Gastrocnemius medialis (tissue), 4 donors: Measurements from ENCODE around the gene NANOS3. TPM values are rescaled to one million over a fixed set of nuclear protein-coding genes. Genes with fewer than 3 reads are reported as not detected.
"Not testable (repeated sequence)": the region's sequence is repeated elsewhere in the genome, so short reads cannot be mapped to it uniquely, and the experiment has no call there.

ENCODE experiments used
- ATAC-seq, 2 donors: fragments of 150-250 bp; one replicate each; pipeline ENCODE4 v1.9.1; 2016
- DNase-seq, 2 donors: peaks; one replicate each; pipeline ENCODE4 v3.0.0-alpha.2; 2019
- H3K27ac ChIP-seq, 4 donors: fragments of 200-600 bp; sonication (generic); 1 replicate in 1 of 4; 2 replicates in 3 of 4; pipeline ENCODE4 v1.5.1; 2016 to 2018; ENCODE audit warnings: mild to moderate bottlenecking in 2 of 4, moderate library complexity in 1 of 4
- H3K27me3 ChIP-seq, 3 donors: fragments of 200-600 bp; sonication (generic) in 2 of 3; 1 replicate in 1 of 3; 2 replicates in 2 of 3; pipeline versions ENCODE4 v1.5.1 to v1.6.0; 2016 to 2019; ENCODE audit warnings: mild to moderate bottlenecking in 1 of 3, moderate library complexity in 1 of 3
- H3K36me3 ChIP-seq, 2 donors: fragments of 200-600 bp; sonication (generic) in 1 of 2; one replicate each; pipeline ENCODE4 v1.5.1; 2017 to 2018
- H3K4me1 ChIP-seq, 2 donors: fragments of 200-600 bp; sonication (generic) in 1 of 2; one replicate each; pipeline ENCODE4 v1.5.1; 2016 to 2017; ENCODE audit warnings: mild to moderate bottlenecking in 2 of 2
- H3K4me3 ChIP-seq, 4 donors: fragments of 200-600 bp; sonication (generic) in 3 of 4; 1 replicate in 1 of 4; 2 replicates in 3 of 4; pipeline ENCODE4 v1.5.1; 2016 to 2019; ENCODE audit warnings: mild to moderate bottlenecking in 2 of 4
- H3K9me3 ChIP-seq, 3 donors: fragments of 200-600 bp; sonication (generic) in 2 of 3; 1 replicate in 1 of 3; 2 replicates in 2 of 3; pipeline ENCODE4 v1.5.1; 2016 to 2019
- POLR2A ChIP-seq, 2 donors: fragments of 450-650 bp; IDR thresholded peaks; one replicate each; pipeline ENCODE4 v1.6.1; 2017; ENCODE audit warnings: antibody characterized with exemption in 2 of 2, mild to moderate bottlenecking in 2 of 2, moderate library complexity in 2 of 2
- in situ Hi-C, 4 donors: fragments of 200-750 bp; cut with MboI; loops; one replicate each; pipeline versions ENCODE4 v1.15.0 to v1.8.0; 2017; ENCODE audit warnings: low sequenced_read_pairs in 4 of 4
- intact Hi-C: fragments of 100-400 bp; cut with DNase I; formaldehyde crosslinking; loops from one replicate; pipeline ENCODE4 v1.15.1; 2023; ENCODE audit warnings: low total_unique reads
- total RNA-seq, 4 donors: library from RNA; depleted of rRNA; stranded (reverse); fragments of >200 nt; gene quantifications; one replicate each; pipeline versions ENCODE4 v1.1.0 to v1.2.3, GENCODE V29; 2016
- TF ChIP-seq, protein P1 (sequence below), 5 experiments: fragments of 450-650 bp in 3 of 5; fragments of 200-600 bp in 2 of 5; sonication (generic) in 2 of 5; IDR thresholded peaks in 4 of 5; conservative IDR thresholded peaks in 1 of 5; 1 replicate in 4 of 5; 2 replicates in 1 of 5; pipeline ENCODE4 v1.5.1; 2016 to 2019; ENCODE audit warnings: antibody characterized with exemption in 5 of 5, mild to moderate bottlenecking in 3 of 5, moderate library complexity in 3 of 5

NANOS3 gene
- total RNA-seq, 4 donors from 2014 or later, result not detected

DNA sequence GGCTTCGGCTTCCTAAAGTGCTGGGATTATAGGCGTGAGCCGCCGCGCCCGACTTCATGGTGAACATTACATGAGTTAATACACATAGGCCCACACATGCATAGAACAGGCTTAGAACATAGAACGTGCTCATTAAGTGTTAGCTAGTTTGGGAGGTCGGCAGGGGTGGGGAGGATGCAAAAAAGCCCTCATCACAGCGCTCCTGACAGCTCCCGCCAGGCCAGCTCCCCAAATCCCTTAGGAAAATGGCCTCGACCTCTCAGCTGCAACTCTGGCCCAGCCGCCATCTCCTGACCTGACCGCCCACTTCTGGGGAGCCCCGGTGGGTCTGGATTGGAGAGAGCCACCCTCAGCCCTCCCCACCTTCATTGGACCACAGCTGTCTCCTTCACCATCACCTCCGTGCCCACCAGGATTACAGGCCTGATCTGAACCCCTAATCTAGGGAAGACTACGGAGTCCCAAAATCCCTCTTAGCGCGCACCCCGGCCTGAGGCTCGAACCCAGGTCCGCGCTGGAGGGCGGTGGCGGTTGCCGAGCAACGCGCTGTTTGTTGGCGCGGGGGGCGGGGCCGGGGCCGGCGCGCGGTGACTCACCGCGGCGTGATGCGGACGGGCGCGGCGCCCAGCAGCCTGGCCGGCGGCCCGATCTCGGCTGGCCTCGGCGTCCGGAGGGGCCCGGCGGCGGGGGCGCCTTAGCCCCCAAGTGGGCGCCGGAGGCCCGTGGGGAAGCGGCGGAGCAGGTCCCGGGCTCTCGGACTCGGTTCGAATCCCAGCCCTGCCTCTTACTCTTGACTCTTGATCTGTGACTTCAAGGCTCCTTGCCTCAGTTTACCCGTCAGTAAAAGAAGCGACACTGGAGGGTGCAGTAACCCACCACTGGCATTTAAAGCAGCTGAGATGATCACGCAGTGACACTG lies 26.7 kb upstream of the NANOS3 start:
- peaks cover 41 to 44% of the 10 kb centered on the region in 2 donors for H3K4me1 ChIP-seq
- no peaks in the 10 kb centered on the region for H3K36me3 ChIP-seq
- no peaks in the 10 kb centered on the region for H3K27me3 ChIP-seq
- ATAC-seq, result peak; percentile 47 to 66
- intact Hi-C loops (loop anchor here (2.0 to 10.0 kb wide), 5 partner anchors 15 to 1058 kb away; partner anchors contain the start of genes JUNB, PRKACA and RAD23A), in situ Hi-C loops (loop anchor here in 2 of 4 donors (10.0 to 25.0 kb wide), 3 partner anchors 65 to 563 kb away; no protein-coding TSS in a partner anchor)
- H3K27ac ChIP-seq, result peak overlapping the region; percentile 96 to 100 (median 98)
- H3K4me3 ChIP-seq, result peak overlapping the region; percentile 44 to 54 (median 48)
- no peaks in the 10 kb centered on the region for H3K9me3 ChIP-seq
- TF ChIP-seq, protein P1, sequence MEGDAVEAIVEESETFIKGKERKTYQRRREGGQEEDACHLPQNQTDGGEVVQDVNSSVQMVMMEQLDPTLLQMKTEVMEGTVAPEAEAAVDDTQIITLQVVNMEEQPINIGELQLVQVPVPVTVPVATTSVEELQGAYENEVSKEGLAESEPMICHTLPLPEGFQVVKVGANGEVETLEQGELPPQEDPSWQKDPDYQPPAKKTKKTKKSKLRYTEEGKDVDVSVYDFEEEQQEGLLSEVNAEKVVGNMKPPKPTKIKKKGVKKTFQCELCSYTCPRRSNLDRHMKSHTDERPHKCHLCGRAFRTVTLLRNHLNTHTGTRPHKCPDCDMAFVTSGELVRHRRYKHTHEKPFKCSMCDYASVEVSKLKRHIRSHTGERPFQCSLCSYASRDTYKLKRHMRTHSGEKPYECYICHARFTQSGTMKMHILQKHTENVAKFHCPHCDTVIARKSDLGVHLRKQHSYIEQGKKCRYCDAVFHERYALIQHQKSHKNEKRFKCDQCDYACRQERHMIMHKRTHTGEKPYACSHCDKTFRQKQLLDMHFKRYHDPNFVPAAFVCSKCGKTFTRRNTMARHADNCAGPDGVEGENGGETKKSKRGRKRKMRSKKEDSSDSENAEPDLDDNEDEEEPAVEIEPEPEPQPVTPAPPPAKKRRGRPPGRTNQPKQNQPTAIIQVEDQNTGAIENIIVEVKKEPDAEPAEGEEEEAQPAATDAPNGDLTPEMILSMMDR (IDR thresholded peaks at IDR 0.05 in 4 of 5, conservative IDR thresholded peaks at IDR 0.05 in 1 of 5), result no peak
- TF ChIP-seq POLR2A (IDR thresholded peaks at IDR 0.05), result peak; percentile 58 to 60
- peak in 1 of 2 donors; percentile 74 for DNase-seq

DNA sequence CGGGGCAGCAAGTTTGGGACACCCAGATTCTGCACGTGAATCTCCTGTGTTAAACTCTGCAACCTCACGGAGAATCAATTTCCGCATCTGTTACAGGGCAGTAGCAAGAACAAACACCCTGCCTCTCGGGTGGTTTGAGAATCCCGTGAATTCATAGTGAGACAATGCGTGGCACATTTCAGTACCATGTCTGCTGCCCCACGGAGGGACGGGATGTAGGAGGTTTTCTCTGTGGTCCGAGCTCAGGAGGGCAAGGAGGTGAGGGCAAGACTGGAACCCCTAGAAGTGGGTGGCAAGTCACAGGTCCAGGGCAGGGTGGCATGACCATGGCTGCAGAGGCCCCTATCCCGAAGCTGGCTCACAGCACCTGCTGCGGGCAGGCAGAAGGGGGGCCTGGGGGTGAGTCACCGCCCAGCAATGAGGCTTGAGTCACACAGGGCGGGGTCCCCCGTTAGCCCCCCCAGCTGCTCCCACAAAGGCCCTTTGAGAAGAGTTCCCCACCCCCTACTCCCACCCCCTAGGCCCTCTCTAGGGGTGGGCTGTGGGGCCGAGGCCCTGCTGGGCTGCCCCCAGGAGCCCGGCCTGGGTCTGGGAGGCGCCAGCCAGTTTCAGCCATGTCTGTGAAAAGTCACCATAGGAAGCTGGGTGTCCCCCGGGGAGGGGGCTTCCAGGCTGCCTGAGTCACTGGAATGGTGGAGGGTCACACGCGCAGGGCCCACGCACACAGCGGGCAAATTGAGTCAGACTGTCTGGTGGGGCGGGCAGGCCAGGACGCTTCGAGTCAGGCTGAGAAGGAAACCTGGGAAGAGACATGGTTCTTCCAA lies 25.8 kb upstream of the NANOS3 start:
- ATAC-seq, result peak; percentile 57 to 66
- intact Hi-C loops (loop anchor here (2.0 to 5.0 kb wide), 2 partner anchors 16 to 266 kb away; partner anchors contain the start of gene PRKACA), in situ Hi-C loops (loop anchor here in 2 of 4 donors (10.0 to 25.0 kb wide), 3 partner anchors 66 to 564 kb away; no protein-coding TSS in a partner anchor)

DNA sequence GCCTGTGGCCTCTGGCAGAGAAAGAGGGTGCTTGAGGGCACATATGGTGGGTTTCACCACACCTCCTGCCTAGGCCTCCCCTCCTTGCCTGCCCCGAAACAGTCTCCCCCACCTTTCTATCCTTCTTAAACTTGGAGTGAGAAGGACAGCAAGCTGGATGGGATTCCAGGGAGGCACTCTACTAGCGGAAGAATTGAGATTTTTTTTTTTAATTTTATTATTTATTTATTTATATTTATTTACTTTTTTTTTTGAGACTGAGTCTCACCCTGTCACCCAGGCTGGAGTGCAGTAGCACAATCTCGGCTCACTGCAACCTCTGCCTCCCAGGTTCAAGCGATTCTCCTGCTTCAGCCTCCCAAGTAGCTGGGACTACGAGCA lies 25.2 kb upstream of the NANOS3 start:
- not testable (repeated sequence) for H3K27me3 ChIP-seq, ATAC-seq, H3K4me3 ChIP-seq, H3K36me3 ChIP-seq, DNase-seq, H3K9me3 ChIP-seq
- peak overlapping the region; percentile 96 to 100 (median 98) for H3K27ac ChIP-seq
- intact Hi-C loops (loop anchor here (2.0 to 5.0 kb wide), 2 partner anchors 17 to 266 kb away; partner anchors contain the start of gene PRKACA), in situ Hi-C loops (loop anchor here in 2 of 4 donors (10.0 to 25.0 kb wide), 3 partner anchors 67 to 564 kb away; no protein-coding TSS in a partner anchor)
- peaks cover 33 to 39% of the 10 kb centered on the region in 2 donors for H3K4me1 ChIP-seq

More for the DNA sequence above, 25.8 kb upstream of the NANOS3 start:
- no peak for TF ChIP-seq POLR2A (IDR thresholded peaks at IDR 0.05)
- TF ChIP-seq, protein P1 (IDR thresholded peaks at IDR 0.05 in 4 of 5, conservative IDR thresholded peaks at IDR 0.05 in 1 of 5), result no peak
- peak; percentile 85 to 95 for DNase-seq
- Histone ChIP-seq H3K4me3 (peak overlapping the region; percentile 44 to 54 (median 48)), H3K36me3 (no peaks in the 10 kb centered on the region), H3K4me1 (peaks cover 39 to 44% of the 10 kb centered on the region in 2 donors), H3K27me3 (no peaks in the 10 kb centered on the region), H3K27ac (peak overlapping the region; percentile 96 to 100 (median 98)), H3K9me3 (no peaks in the 10 kb centered on the region)

DNA sequence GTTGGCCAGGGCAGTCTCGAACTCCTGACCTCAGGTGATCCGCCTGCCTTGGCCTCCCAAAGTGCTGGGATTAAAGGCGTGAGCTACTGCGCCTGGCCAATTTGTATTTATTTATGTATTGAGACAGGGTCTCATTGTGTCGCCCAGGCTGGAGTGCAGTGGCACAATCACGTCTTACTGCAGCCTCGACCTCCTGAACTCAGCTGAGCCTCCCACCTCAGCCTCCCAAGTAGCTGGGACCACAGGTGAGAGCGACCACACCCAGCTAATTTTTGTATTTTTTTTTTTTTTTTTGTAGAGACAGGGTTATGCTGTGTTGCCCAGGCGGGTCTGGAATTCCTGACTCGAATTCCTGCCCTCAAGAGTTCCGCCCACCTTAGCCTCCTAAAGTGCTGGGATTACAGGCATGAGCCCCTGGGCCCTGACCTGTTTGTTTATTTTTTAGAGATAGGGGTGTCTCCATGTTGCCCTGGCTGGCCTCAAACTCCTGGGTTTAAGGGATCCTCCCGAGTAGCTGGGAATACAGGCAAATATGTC lies 24.7 kb upstream of the NANOS3 start:
- DNase-seq, ATAC-seq, H3K9me3 ChIP-seq, H3K27me3 ChIP-seq, H3K36me3 ChIP-seq, H3K4me3 ChIP-seq: not testable (repeated sequence)
- peaks cover 27 to 34% of the 10 kb centered on the region in 2 donors for H3K4me1 ChIP-seq
- peak overlapping the region; percentile 96 to 100 (median 98) for H3K27ac ChIP-seq
- intact Hi-C loops, result loop anchor here (5.0 kb wide), 1 partner anchor 265 kb away; the partner anchor contains the start of gene PRKACA
- in situ Hi-C loops, result loop anchor here in 2 of 4 donors (10.0 to 25.0 kb wide), 3 partner anchors 67 to 565 kb away; no protein-coding TSS in a partner anchor

DNA sequence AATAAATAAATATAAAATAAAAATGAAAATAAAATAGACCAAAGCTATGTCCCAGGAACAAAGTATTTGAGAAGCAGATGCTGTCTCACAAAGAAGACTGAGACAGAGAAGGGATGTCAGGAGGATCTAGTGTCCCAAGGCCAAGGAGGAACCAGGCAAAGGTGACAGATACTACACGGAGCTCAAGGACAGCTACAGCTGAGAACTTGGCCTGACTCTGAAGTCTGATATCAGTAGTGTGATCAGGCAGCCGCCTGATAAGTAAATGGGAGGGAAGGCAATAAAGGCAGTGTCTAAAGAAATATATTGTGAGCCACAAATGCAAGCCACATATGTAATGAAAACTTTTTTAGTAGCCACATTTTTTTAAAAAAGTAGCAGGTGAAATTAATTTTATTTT lies 20.4 kb upstream of the NANOS3 start:
- DNase-seq (no peak), ATAC-seq (no peak)
- H3K36me3 ChIP-seq, result no peaks in the 10 kb centered on the region
- no peak for TF ChIP-seq POLR2A (IDR thresholded peaks at IDR 0.05)
- TF ChIP-seq, protein P1 (IDR thresholded peaks at IDR 0.05 in 4 of 5, conservative IDR thresholded peaks at IDR 0.05 in 1 of 5), result no peak
- no peak overlapping the region for H3K27ac ChIP-seq
- intact Hi-C loops, result no loop called here
- H3K9me3 ChIP-seq, result no peaks in the 10 kb centered on the region
- peaks cover 1 to 8% of the 10 kb centered on the region in 2 donors for H3K4me1 ChIP-seq
- no peak overlapping the region for H3K4me3 ChIP-seq
- in situ Hi-C loops, result loop anchor here in 3 of 4 donors (5.0 to 25.0 kb wide), 4 partner anchors 64 to 569 kb away; no protein-coding TSS in a partner anchor
- H3K27me3 ChIP-seq, result no peaks in the 10 kb centered on the region
